Activated T-helper 2 cell treated with anti-CD3 and anti-CD28 coated beads, Interferon-gamma antibody, Interleukin-2, Interleukin-4, amounts not matched to agents 10 μg/mL and 5 μg/mL and 100 μg/mL, durations not matched to agents 14 hours and 24 hours and 36 hours (primary cell): ENCODE results near the gene ACAP3. TPM values are rescaled to one million over a fixed set of nuclear protein-coding genes. Genes with fewer than 3 reads are reported as not detected.
"Not testable (repeated sequence)": the region's sequence is repeated elsewhere in the genome, so short reads cannot be mapped to it uniquely, and the experiment has no call there.

Source experiments
- DNase-seq: peaks from one replicate; pipeline ENCODE4 v3.0.0; 2021; ENCODE audit warnings: low spot score
- H3K27ac Mint-ChIP-seq: one replicate; pipeline ENCODE4 v1.8.0; 2021; ENCODE audit warnings: mixed read lengths
- H3K27me3 Mint-ChIP-seq: one replicate; pipeline ENCODE4 v1.8.0; 2021; ENCODE audit warnings: low read depth, mixed read lengths
- H3K36me3 Mint-ChIP-seq: one replicate; pipeline ENCODE4 v1.8.0; 2021; ENCODE audit warnings: low read depth, mixed read lengths
- H3K4me1 Mint-ChIP-seq: one replicate; pipeline ENCODE4 v1.8.0; 2021; ENCODE audit warnings: low read depth, mixed read lengths
- H3K4me3 Mint-ChIP-seq: one replicate; pipeline ENCODE4 v1.8.0; 2021; ENCODE audit warnings: low read depth, mild to moderate bottlenecking, moderate library complexity, mixed read lengths
- H3K9me3 Mint-ChIP-seq: one replicate; pipeline ENCODE4 v1.8.0; 2021; ENCODE audit warnings: mixed read lengths
- intact Hi-C: fragments of 100-400 bp; cut with micrococcal nuclease; formaldehyde crosslinking; loops from one replicate; pipeline ENCODE4 v1.15.1; 2023
- total RNA-seq: library from RNA; stranded (reverse); gene quantifications from 2 replicates; pipeline ENCODE4 v1.2.3, GENCODE V29; 2022

ACAP3 gene
- total RNA-seq, 1 donor from 2014 or later: 43.4 TPM

GRCh38 chr1:1259951-1260600 is 47.7 kb downstream of the ACAP3 start:
- peaks cover 1% of the 10 kb centered on the region for H3K4me1 Mint-ChIP-seq
- H3K36me3 Mint-ChIP-seq: peaks cover 57% of the 10 kb centered on the region
- H3K9me3 Mint-ChIP-seq: no peaks in the 10 kb centered on the region
- no peak for DNase-seq
- H3K27me3 Mint-ChIP-seq: no peaks in the 10 kb centered on the region
- intact Hi-C loops: no loop called here
- peak overlapping the region; percentile 8 for H3K27ac Mint-ChIP-seq
- H3K4me3 Mint-ChIP-seq: no peak overlapping the region

DNA sequence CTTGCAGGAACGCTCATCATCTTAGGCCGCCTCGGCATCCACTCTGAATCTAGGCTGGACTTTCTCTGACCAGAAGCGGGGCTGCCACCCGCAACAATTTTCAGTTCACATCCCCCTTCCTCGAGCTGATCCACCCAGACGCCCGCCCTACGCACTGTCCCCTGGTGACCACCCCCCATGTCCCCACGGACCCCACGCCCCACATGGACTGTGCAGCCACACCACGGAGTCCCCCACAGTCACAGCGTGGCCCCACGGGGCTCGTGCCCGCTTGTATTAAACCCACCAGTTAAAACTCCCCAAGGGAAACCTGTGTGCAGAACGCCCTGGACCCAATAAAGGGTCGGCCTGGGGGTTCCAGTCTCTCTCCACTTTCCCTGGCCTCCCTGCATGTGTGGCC is 48.2 kb downstream of the ACAP3 start:
- DNase-seq: no peak
- Mint-ChIP-seq H3K36me3 (peaks cover 57% of the 10 kb centered on the region), H3K4me3 (no peak overlapping the region), H3K27ac (no peak overlapping the region), H3K27me3 (no peaks in the 10 kb centered on the region), H3K4me1 (peaks cover 1% of the 10 kb centered on the region), H3K9me3 (no peaks in the 10 kb centered on the region)
- intact Hi-C loops: no loop called here

DNA sequence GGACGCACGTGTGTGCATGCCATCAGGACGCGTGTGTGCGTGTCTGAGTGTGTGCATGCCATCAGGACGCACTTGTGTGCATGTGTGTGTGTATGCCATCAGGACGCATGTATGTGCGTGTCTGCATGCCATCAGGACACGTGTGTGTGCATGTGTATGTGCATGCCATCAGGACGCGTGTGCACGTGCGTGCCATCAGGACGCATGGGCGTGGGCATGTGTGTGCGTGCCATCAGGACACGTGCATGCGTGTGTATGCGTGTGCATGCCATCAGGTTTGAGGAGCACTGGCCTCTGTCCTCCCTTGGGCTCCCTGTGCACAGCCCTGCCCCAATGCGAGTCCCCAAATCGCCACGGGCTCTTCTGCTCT is 48.6 kb downstream of the ACAP3 start:
- H3K36me3 Mint-ChIP-seq: peaks cover 55% of the 10 kb centered on the region
- H3K4me3 Mint-ChIP-seq: no peak overlapping the region
- intact Hi-C loops: no loop called here
- H3K27ac Mint-ChIP-seq: no peak overlapping the region
- peaks cover 1% of the 10 kb centered on the region for H3K4me1 Mint-ChIP-seq
- no peak for DNase-seq
- H3K27me3 Mint-ChIP-seq: no peaks in the 10 kb centered on the region
- H3K9me3 Mint-ChIP-seq: no peaks in the 10 kb centered on the region

GRCh38 chr1:1256956-1257871 is 50.5 kb downstream of the ACAP3 start:
- peaks cover 1% of the 10 kb centered on the region for H3K4me1 Mint-ChIP-seq
- no peak overlapping the region for H3K4me3 Mint-ChIP-seq
- intact Hi-C loops: no loop called here
- H3K27ac Mint-ChIP-seq: no peak overlapping the region
- H3K36me3 Mint-ChIP-seq: peaks cover 59% of the 10 kb centered on the region
- H3K9me3 Mint-ChIP-seq: no peaks in the 10 kb centered on the region
- H3K27me3 Mint-ChIP-seq: no peaks in the 10 kb centered on the region
- no peak for DNase-seq

DNA sequence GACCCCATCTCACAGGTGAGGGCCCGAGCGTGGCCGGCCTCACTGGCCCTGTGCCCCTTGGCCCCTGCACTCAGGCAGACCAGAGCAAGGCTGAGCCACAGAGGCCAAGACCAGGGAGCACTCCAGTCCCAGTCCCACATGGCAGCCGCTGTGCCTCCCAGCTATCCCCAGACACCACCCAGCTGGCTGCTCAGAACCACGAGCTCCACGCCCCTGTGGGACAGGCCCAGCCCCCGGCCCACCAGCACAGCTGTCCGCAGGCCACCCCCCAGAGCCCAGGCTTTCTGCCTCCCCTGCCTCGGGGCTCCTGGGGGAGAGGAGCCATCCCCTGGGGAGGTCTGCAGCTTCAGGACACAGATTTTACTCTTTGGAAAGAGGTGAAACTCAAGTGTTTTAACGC is 52.1 kb downstream of the ACAP3 start:
- no peaks in the 10 kb centered on the region for H3K27me3 Mint-ChIP-seq
- no peak overlapping the region for H3K4me3 Mint-ChIP-seq
- H3K27ac Mint-ChIP-seq: no peak overlapping the region
- peaks cover 3% of the 10 kb centered on the region for H3K4me1 Mint-ChIP-seq
- no peaks in the 10 kb centered on the region for H3K9me3 Mint-ChIP-seq
- DNase-seq: no peak
- peaks cover 53% of the 10 kb centered on the region for H3K36me3 Mint-ChIP-seq
- intact Hi-C loops: no loop called here

DNA sequence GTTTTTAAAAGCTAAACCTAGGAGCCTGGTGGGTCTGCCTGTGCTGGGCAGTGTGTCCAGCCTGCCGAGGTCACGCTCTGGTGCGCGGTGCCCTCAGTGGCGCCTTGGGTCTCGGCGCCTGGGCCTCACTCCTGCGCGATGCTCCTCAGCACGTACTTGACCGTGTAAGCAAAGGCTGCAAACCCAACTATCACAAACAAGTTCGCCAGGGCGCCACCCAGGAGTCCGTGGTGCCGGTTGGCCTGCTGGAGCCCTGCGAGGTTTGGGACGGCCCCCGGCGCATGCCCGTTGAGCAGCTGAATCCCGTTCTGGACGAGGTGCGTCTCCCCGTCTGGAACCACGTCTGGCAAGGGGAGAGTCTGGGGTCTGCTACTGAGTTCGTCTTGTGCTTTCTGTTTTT is 52.7 kb downstream of the ACAP3 start:
- Mint-ChIP-seq H3K27ac (no peak overlapping the region), H3K36me3 (peaks cover 48% of the 10 kb centered on the region), H3K4me1 (peaks cover 4% of the 10 kb centered on the region), H3K4me3 (no peak overlapping the region), H3K9me3 (no peaks in the 10 kb centered on the region), H3K27me3 (no peaks in the 10 kb centered on the region)
- intact Hi-C loops: no loop called here
- DNase-seq: no peak

- DNase-seq: no peak
- no peaks in the 10 kb centered on the region for H3K9me3 Mint-ChIP-seq
- no peak overlapping the region for H3K4me3 Mint-ChIP-seq
- H3K4me1 Mint-ChIP-seq: peaks cover 4% of the 10 kb centered on the region
- peaks cover 44% of the 10 kb centered on the region for H3K36me3 Mint-ChIP-seq
- intact Hi-C loops: loop anchor here (5.0 kb wide), 1 partner anchor 132 kb away; no protein-coding TSS in a partner anchor
- no peaks in the 10 kb centered on the region for H3K27me3 Mint-ChIP-seq
- H3K27ac Mint-ChIP-seq: no peak overlapping the region
These were observed 53.1 kb downstream of the ACAP3 start for GRCh38 chr1:1254667-1254998.

- peaks cover 4% of the 10 kb centered on the region for H3K4me1 Mint-ChIP-seq
- no peak overlapping the region for H3K4me3 Mint-ChIP-seq
- H3K36me3 Mint-ChIP-seq: peaks cover 39% of the 10 kb centered on the region
- no peak for DNase-seq
- intact Hi-C loops: loop anchor here (5.0 kb wide), 1 partner anchor 132 kb away; no protein-coding TSS in a partner anchor
- no peak overlapping the region for H3K27ac Mint-ChIP-seq
- no peaks in the 10 kb centered on the region for H3K9me3 Mint-ChIP-seq
- no peaks in the 10 kb centered on the region for H3K27me3 Mint-ChIP-seq
These were observed 53.6 kb downstream of the ACAP3 start for GRCh38 chr1:1253972-1254666.

- H3K27me3 Mint-ChIP-seq: no peaks in the 10 kb centered on the region
- H3K4me1 Mint-ChIP-seq: peaks cover 4% of the 10 kb centered on the region
- DNase-seq: no peak
- H3K27ac Mint-ChIP-seq: no peak overlapping the region
- H3K36me3 Mint-ChIP-seq: peaks cover 35% of the 10 kb centered on the region
- no peaks in the 10 kb centered on the region for H3K9me3 Mint-ChIP-seq
- intact Hi-C loops: loop anchor here (5.0 kb wide), 1 partner anchor 131 kb away; no protein-coding TSS in a partner anchor
- no peak overlapping the region for H3K4me3 Mint-ChIP-seq
These were observed 54.4 kb downstream of the ACAP3 start for GRCh38 chr1:1253314-1253713.

DNA sequence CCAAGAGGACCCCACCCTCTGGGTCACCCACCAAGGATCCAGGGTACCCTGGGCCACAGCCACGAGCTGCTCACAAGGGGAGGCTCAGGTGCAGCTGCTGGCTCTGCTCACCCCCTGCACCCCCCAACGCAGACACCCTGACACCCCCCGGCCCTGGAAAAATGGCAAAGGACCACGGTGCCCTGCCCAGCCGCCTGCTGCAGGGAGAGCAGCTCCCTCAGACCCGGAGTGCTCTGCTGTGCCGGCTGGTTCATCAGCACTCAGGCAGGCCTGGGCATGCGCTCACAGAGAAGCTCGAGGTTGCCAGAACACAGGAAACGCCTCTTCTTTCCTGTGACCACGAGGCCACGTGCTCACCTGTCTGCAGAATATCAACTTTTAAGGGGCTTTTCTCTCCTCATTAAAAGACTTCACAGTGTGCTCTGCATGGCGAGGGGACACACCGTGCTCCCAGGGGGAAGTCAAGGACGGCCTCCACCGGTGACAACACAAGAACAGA is 56.9 kb downstream of the ACAP3 start:
- H3K36me3 Mint-ChIP-seq: peaks cover 24% of the 10 kb centered on the region
- H3K27ac Mint-ChIP-seq: peak overlapping the region; percentile 90
- peak; percentile 59 for DNase-seq
- intact Hi-C loops: loop anchor here (5.0 kb wide), 1 partner anchor 129 kb away; no protein-coding TSS in a partner anchor
- no peak overlapping the region for H3K4me3 Mint-ChIP-seq
- peaks cover 4% of the 10 kb centered on the region for H3K4me1 Mint-ChIP-seq
- H3K9me3 Mint-ChIP-seq: no peaks in the 10 kb centered on the region
- no peaks in the 10 kb centered on the region for H3K27me3 Mint-ChIP-seq

DNA sequence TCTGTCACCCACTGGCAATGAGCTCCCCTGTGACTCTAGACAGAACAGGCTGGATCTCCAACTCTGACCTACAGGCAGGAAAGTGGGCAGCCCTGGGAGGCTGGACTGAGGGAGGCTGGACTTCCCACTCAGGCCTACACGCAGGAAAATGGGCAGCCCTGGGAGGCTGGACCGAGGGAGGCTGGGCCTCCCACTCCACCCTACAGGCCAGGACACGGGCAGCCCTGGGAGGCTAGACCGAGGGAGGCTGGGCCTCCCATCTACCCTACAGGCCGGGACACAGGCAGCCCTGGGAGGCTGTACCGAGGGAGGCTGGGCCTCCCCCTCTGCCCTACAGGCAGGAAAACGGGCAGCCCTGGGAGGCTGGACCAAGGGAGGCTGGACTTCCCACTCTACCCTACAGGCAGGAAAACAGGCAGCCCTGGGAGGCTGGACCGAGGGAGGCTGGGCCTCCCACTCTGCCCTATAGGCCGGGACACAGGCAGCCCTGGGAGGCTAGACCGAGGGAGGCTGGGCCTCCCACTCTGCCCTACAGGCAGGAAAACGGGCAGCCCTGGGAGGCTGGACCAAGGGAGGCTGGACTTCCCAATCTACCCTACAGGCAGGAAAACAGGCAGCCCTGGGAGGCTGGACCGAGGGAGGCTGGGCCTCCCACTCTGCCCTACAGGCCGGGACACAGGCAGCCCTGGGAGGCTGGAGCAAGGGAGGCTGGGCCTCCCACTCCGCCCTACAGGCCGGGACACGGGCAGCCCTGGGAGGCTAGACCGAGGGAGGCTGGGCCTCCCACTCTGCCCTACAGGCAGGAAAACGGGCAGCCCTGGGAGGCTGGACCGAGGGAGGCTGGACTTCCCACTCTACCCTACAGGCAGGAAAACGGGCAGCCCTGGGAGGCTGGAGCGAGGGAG is 59.5 kb downstream of the ACAP3 start:
- H3K27me3 Mint-ChIP-seq, H3K4me1 Mint-ChIP-seq, DNase-seq, H3K4me3 Mint-ChIP-seq, intact Hi-C loops, H3K9me3 Mint-ChIP-seq, H3K27ac Mint-ChIP-seq: not testable (repeated sequence)
- H3K36me3 Mint-ChIP-seq: peaks cover 11% of the 10 kb centered on the region

DNA sequence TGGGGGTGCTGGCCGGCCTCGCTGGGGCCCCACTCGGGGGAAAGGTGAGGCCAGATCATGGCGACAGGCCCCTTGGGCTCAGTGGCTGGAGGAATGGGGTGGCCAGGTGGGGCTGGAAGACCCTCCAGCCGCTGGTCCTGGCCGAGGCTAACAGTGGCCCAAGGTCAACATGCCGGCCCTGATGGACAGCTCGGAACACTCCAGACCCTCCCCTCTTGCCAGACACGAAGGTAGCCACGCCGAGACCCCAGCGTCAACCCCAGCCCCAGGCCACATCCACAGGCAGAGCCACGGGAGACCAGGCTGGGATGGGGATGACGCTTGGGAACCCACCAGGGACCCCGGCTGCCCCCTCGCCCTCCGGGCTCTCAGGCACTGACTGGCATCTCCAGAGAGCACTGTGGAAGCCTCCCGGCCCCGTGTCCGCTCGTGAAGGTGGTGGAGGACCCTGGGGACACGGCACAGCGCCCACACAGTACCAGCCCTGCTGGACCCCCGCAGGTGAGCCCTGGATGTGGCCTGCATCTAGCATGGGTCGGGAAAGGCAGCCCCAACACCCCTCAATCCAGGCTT is 60.3 kb downstream of the ACAP3 start:
- peaks cover 4% of the 10 kb centered on the region for H3K4me1 Mint-ChIP-seq
- H3K27me3 Mint-ChIP-seq: no peaks in the 10 kb centered on the region
- H3K9me3 Mint-ChIP-seq: no peaks in the 10 kb centered on the region
- no peak overlapping the region for H3K27ac Mint-ChIP-seq
- intact Hi-C loops: no loop called here
- H3K36me3 Mint-ChIP-seq: peaks cover 4% of the 10 kb centered on the region
- no peak for DNase-seq
- no peak overlapping the region for H3K4me3 Mint-ChIP-seq
